Cerebellar nuclear complex (tissue), 1 donor: ENCODE data around the gene IRF4.

Experiments used
- DNase-seq, 2 experiments: peaks; one replicate each; lab custom pipeline; 2025; lab: John Stamatoyannopoulos, UW

The IRF4 gene

DNA sequence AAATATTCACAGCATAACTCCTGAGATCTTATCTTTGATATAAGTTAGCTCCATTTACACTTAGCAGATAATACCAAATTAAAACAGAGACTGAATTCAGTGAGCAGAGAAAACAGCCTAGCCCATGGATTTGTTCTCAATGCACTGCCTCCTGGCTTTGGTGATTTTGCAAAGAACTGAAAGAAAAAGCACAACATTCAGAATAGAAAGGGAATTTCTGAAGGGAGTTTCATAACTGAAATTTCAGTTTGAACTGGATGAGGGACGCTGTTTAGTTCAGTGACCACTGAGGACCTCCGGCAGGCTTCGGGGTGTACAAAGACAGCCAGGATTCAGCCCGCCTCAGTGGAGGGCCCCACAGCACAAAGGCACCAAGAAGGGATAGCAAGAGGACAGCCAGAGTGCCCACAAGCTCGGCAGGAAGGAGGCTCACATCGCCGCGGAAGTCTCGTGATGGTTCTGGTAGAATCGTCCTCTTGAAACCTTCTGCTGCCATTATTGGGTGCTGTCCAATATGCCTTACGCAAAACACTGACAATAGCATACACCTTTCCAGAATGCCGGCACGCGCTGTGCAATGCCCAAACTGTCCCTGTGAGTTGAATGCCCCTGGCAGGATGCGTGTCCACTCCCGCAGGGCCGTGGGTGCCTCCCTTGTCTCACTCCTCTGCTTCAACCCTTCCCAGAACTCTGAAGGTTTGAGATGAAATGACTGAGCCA is 9.7 kb upstream of the IRF4 start:
- no peak for DNase-seq

DNA sequence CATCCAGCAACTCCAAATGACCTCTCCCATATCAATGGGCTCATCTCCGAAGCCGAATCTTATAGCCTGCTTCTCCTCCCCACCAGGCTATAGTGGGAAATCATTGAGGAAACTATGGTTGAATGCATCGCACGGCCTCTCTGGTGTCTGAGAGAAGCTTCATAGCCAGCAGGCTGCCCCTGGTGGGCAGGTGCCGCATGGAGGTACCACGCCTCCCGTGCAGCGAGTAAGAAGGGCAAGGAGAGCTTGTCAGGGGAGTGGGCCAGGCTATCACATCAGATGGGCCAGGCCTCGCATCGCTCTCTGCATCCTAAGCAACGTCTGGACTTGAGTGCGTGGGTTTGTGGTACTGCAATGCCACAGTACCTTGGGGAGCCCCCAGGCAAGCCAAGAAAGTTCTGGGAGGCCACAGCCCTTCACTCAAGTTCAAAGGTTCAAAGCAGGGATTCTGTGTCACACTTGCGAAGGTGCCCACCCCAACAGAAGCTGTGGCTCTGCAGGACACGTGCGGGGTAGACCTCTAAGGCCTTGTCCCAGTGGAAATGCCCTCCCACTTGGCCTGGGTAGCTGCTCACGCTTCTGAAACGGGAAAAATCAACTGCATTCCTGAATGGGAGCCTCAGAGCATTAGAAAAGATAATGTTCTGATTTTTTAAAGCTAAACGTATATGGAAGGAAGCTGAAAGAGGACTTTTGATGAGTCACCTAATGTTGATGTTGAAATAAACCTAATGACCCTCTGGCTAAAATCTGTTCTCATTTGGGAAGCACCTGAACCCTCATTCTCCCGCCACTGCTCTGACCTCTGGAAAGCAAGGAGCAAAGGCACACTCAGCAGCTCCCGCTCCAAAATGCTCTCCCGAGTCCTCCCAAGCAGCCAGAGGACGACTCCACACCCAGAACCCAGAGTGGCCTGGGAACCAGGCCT is 8.4 kb upstream of the IRF4 start:
- DNase-seq = no peak

DNA sequence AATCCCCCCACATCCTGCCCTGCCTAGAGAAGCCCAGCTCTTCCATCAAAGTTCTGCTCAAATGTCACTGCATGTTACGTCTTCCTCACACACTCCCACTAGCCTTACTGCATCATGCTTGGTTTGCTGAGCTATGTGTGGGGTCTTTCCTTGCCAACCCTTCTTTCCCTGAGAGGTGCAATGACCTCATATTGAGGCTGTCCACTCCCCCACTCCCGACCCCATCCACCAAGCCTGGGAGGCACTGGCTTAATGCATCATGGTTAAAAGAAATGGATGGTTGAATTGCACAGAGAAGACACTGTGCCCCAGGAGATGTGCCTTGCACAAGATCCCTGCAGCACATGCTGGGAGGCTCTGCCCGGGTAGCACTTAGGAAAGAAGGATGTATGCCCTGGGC is 7.7 kb upstream of the IRF4 start:
- DNase-seq = no peak

DNA sequence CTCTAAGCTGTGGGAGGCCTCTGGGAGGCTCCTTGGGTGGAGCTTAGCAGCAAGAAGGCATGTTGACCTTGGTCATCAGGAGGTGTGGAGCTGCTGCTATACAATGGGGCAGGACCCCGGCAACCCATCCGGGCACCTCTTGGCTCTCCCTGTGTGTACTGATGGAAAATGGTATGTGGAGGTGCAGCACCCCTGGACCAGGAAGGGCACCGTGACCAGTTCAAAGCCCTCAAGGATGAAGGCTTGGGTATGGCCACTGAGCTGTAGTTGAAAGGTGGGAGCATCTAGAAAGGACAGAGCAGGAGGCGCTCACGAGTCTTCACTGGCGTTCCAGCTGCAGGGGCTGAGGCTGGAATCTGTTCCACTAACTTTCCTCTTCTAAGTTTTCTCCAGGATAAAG is 6.7 kb upstream of the IRF4 start:
- DNase-seq = no peak

DNA sequence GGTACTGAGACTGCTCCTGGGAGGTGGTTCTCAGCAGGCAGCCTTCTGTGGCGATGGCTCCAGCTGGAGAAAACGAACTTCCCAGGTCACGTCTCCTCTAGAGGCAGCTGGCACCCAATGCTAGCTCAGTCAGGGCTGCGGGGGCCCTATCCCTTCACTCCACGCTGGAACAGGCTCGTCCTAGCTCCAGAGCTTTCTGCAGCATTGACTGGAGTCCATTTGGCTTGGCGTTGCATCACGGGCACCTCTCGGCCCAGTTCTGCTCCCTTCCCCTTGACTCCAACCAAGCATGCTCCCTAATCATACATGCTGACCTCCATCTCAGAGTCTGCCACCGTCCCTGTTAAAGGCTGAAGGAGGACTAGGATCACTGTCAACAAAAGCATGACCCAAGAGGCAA is 5.9 kb upstream of the IRF4 start:
- no peak for DNase-seq

DNA sequence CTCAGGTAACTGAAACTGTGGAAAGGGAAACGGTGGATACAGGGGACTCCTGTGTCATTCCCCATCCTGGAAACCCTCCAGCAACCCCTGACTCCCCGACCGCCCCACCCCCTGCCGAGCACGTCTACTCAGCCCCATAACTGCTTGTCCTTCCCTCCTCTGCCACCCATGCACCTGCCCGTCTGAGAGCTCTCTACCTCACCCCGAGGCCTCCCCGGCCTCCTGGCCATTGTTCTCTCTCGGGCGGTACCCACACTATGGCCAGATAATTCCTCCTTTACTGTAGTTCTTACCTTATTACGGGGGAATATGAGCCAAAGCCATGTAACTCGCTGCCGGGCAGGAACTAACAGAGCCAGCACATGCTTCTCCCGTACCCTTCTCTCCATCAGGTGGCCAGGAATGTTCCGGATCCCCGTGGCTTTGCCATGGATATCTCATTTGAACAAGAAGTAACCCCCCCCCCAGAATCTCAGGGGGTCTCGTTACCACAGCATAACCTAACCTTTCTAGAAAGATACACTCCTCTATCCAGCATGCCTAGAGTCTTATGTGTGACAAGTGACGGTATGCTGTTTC is 4.8 kb upstream of the IRF4 start:
- no peak for DNase-seq

DNA sequence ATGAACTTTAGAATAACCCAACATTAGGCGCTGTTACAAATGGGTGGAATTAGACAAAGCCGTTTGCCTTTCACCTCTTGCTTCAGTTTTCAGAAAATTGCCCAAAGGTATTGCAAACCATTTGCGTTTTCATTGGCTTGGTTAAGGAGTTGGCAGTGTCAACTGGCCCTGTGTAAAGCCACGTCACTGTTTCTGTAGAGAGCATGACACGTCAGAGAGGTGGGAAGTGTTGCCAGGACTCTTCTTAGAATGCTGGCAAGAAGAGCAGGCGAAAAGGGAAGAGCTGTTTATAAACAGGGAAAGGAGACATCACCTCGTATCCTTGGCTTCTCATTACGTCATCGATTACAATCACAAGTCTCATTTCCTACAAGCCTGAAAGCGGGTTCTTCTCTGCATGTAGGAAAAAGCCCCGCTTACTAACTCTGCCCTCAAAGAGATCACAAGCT is 4.2 kb upstream of the IRF4 start:
- no peak for DNase-seq

DNA sequence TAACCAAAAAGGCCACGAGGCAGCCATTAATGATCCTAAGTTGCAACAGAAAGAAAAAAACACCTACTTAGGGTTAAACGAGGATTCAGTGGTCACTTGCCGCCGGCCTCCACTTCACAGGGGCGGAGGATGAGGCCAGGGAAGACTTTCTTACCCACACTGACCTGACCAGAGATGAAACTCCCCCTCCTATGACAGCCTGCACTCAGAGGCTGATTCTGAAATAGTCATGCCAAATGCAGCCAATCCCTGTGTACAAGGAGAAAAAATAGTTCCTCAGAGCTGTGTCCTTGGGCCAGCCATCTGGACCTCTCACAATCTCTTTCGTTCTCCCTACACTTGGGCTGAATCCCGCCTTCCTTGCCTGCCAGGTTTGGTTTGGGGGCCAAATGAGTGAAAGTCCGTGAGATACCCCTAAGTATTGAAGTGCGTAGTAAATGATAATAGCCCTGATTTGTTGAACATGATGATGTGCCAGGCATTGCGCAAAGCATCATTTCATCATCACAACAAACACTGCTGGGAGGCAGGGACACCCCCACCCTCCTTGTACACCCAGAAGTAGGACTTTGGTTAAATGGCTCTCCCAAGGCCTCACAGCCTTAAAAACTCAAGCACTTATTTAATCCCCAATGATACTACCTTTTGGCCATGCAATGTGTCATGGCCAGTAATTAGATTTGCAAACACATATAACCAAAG is 3.2 kb upstream of the IRF4 start:
- DNase-seq = no peak

DNA sequence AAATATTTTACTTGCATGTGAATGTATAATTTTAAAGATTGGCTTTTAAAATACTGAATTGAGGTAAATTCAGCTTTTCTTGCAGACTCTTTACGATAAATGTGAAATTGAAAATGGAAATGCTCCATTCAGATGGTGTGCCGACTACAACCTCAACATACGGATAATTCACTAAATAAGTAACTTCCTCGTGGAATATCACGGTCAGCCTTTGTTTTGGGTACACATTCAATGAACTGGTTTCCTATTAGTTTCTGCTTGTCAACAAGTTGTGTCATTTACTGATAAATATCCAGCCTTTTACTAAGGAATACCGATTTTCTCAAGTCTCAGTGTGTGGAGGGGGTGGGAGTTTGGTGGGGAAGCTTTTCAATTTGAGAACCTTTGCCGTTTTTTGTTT is 2.4 kb upstream of the IRF4 start:
- DNase-seq = no peak

DNA sequence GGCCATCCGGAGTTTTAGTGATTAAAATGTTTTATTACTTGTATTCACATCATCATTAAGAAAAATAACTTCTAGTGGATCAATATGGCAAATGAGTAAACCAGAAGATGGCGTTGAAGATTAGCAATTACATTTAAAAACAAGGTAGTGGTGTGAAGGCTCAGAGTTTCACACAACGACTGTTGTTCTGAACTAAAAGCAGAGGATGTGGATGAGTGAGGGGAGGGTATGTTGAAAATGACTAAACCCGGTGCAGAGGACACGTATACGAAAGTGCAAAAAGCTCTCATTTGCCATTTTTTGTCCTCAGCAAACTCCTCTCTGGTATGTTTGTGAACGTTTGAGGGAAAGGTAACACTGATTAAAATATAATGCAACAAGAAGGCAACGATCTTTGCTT is 1.9 kb upstream of the IRF4 start:
- DNase-seq = no peak

DNA sequence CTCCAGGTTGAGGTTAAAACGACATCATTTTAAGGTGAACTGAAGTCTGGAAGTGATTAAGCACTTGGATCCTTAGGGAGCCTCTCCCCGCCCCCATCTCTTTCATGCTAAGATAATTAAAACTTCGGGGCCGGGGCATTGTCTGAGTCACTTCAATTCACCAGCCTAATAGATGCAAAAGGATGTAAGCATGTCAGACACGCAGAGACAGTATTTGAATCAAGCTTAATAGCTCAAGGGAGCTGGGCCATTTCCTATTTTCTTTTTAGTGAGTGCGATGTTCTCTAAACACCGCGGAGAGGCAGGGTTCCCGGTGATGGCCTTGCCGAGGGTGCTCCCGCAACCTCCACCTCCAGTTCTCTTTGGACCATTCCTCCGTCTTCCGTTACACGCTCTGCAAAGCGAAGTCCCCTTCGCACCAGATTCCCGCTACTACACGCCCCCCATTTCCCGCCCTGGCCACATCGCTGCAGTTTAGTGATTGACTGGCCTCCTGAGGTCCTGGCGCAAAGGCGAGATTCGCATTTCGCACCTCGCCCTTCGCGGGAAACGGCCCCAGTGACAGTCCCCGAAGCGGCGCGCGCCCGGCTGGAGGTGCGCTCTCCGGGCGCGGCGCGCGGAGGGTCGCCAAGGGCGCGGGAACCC is 516 bp upstream of the IRF4 start:
- no peak for DNase-seq

DNA sequence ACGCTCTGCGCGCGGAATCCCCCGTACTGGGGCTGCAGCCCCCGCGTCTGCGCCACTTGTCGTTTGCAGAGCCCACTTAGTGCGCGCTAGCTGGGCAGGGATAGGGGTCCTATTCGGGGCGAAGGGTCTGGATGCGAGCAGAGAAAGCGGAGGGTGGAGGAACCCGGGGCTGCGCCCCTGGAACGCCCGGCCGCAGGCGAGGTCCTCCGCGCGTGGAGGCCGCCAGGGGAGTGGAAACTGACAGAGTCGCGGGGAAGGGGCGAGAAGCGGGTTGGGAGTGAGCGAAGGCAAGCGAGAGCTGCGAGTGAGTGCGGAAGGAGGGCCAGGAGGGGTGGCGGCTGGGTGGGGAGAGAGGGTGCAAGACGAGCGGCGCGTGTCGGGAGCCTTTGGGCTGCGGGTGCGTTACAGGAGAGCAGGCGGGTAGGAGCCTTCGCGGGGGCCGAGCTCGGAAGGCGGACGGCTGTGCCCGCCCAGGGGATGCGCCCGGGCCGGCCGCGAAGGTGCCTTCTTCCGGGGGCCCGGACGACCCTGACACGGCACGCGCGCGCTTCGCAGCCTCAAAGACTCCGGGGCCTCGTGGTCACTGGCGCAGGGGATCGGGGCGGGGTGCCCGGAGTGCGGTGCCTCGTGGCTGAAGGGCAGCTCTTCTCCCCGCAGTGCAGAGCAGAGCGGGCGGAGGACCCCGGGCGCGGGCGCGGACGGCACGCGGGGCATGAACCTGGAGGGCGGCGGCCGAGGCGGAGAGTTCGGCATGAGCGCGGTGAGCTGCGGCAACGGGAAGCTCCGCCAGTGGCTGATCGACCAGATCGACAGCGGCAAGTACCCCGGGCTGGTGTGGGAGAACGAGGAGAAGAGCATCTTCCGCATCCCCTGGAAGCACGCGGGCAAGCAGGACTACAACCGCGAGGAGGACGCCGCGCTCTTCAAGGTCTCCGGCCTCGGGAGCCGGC is 1.2 kb downstream of the IRF4 start:
- no peak for DNase-seq

DNA sequence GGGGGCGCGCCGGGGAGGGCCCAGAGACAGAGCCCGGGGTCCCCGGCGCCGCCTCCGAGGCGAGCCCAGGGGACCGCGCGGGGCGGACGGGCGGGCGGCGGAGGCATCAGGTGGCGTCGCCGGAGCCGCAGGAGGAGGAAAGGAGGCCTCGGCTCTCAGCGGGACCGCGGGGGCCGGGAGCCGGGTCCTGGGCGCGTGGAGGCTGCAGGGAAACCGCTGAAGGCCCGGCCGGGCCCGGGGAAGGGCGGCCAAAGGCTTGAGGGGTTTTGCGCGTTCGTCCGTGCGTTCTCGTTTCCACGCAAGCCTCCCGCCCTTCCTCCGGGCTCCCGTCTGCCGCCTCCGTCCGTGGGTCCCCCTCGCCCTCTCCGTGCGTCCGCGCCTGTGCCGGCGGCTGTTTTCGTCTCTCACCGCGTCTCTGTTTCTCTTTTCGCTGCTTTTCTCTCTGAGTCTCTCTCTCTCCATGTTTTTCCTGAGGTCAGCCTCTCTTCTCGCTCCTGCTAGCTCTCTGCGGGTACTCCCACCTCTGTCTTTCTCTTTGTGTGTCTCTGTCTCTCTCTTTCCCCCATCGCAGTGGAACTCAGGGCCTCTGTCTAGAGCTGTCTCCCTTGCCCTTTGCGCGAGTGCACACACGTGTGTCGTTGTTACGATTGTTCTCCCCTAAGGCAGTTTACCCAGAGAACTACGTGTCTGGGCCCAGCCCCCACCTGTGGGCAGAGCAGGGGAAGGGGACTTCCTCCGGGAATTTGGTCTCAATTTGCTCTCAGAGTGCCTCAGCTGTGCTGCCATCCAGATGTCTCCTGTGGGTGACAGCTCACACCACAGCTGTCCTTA is 2.1 kb downstream of the IRF4 start:
- no peak for DNase-seq

DNA sequence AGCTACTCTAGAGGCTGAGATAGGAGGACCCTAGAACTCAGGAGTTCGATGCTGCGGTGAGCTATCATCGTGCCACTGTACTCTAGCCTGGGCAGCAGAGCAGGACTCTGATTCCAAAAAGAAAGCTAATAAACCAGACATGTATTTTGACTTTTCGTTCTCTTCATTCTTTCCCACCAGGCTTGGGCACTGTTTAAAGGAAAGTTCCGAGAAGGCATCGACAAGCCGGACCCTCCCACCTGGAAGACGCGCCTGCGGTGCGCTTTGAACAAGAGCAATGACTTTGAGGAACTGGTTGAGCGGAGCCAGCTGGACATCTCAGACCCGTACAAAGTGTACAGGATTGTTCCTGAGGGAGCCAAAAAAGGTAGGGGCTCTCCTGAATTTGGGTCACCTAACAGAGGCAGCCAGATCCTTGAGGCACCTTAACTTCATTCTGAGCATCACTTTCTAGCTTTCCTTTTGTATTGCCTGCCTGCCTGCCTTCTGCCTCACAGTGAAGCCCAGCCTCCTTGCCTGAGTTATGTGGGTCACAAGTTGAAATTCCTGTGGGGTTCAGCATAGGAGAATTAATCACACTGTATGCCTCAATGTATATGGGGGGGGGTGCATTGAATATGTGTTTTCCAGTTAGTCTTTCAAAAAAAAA is 3.2 kb downstream of the IRF4 start:
- DNase-seq = no peak

DNA sequence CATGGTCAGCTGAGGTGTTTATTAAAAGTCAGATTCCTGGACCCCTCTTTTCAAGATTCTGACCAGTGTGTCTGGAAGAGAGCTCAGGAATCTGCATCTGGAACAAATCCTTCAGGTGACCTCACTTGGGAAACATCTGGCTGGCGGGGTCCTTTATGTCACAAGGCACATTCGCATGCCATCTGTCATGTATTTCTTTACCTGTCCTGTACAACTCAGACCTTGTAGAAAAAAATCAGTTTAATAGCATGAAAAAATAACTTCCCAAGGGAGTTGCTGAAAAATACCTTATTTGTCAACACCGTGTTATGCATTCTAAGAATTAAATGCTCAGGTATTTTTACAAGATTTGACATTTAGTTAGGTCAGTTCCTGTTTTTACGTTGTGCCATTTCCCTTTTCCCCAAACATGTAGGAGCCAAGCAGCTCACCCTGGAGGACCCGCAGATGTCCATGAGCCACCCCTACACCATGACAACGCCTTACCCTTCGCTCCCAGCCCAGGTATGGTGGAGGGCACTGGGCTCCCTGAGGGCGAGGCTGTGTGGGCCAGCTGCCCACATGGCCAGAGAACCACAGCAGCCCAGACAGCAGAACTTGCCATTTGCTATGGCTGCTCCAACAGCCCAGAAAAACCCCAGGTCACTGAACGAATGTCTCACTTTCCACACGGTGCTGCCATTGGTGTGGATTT is 4.0 kb downstream of the IRF4 start:
- DNase-seq = no peak

DNA sequence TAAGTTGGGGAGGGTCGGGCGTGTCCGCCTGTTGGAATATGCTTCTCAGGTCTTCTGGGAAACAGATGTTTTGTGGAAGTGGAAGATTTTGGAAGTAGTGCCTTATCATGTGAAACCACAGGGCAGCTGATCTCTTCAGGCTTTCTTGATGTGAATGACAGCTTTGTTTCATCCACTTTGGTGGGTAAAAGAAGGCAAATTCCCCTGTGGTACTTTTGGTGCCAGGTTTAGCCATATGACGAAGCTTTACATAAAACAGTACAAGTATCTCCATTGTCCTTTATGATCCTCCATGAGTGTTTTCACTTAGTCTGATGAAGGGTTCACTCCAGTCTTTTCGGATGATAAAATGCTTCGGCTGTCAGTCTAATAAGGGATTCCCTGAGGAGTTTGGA is 4.6 kb downstream of the IRF4 start:
- DNase-seq = no peak

DNA sequence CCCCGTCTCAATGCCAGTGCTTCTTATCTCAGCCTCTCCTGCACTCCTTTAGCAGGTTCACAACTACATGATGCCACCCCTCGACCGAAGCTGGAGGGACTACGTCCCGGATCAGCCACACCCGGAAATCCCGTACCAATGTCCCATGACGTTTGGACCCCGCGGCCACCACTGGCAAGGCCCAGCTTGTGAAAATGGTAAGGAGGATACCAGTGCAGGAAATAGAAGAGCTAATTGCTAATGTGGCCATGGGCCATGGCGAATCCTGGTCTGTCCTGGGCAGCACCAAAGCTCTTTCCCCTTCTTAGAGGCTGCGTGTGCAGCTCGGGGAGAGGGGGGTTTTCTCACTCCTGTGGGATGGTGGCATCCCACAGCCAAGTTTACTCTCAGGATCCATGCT is 5.5 kb downstream of the IRF4 start:
- DNase-seq = no peak

DNA sequence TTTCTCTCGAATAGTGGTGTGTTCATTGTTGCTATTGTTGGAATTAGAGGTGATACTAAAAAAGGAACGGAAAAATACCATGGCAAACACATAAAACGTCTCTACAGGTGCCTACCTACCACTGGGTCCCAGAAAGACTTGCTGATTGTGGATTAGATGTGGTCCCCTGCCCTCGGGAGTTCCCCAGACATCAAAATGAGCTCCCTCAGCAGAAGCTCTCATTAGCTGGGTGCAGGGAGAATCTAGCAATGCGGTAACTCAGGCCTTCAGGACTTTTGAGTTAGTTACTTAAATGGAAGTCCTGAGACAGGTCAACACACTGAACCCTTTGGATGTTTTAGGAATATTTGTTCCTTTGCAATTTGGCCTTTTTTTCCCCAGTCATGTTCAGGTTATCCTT is 6.1 kb downstream of the IRF4 start:
- DNase-seq = no peak

DNA sequence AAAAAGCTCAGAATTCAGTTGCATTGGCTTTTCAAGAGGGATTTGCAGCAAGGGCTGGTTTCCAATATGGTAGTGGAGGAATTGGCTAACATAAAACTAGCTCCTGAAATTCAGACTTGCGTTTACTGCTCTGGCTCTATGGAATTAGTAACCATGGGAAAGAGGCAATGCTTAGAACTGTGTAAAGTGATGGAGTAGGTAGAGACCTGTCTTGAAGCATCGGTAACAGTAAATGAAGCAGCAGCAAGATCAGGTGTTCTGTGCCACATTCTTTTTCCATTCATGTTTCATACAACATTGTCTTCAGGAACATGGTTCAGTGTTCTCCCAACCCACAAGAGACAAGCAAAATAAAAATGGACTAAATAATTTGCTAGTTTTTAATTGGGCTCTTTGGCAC is 6.5 kb downstream of the IRF4 start:
- no peak for DNase-seq
